Brain microvascular endothelial cell (primary cell): ENCODE data around the gene FAM228B.

Experiments used
- DNase-seq: peaks from one replicate; pipeline ENCODE4 v3.0.0-alpha.2; 2020
- H3K27ac ChIP-seq: fragments of 250-450 bp; sonication (Bioruptor Pico); 2 replicates; pipeline ENCODE4 v1.5.1; 2020; ENCODE audit warnings: mild to moderate bottlenecking, moderate library complexity
- H3K27me3 ChIP-seq: fragments of 250-450 bp; sonication (Bioruptor Pico); replicated peaks from 2 replicates; pipeline ENCODE4 v1.5.1; 2020; ENCODE audit warnings: mild to moderate bottlenecking
- H3K36me3 ChIP-seq: fragments of 250-450 bp; sonication (Bioruptor Pico); replicated peaks from 2 replicates; pipeline ENCODE4 v1.5.1; 2020; ENCODE audit warnings: mild to moderate bottlenecking
- H3K4me3 ChIP-seq: 2 replicates; pipeline ENCODE4 v1.5.1; 2011; ENCODE audit warnings: low read depth, mild to moderate bottlenecking, control low read depth, low read length, moderate library complexity
- in situ Hi-C: cut with HindIII; loops from 2 replicates; pipeline ENCODE4 v1.10.0; 2017; ENCODE audit warnings: low sequenced_read_pairs, low pct_ligation_motif_present
- TF ChIP-seq, protein P1 (sequence below): IDR thresholded peaks from 2 replicates; pipeline ENCODE4 v1.5.1; 2011; ENCODE audit warnings: low read depth, mild to moderate bottlenecking, moderate library complexity, low read length, control low read depth, inconsistent platforms; ENCODE audit errors: missing control alignments

Gene FAM228B

DNA sequence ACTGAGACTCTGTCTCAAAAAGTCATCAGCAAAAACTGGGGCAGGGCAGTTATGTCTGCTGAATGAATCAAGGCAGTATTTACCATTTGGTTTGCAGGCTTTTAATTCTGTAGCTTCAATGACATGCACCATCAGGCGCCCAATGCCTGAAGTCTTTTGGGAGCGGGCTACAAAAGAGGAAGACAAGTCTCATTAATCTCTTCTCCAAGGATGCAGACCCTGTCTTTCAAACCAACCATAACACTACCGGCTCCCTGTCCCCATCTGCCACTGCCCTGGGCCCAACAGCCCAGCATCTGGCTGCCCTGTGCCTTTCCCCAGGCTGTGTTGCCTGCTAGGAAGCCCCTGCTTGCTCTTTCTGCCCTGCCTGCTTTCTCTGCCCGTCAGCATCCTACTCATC, 81.9 kb downstream of the FAM228B start:
- in situ Hi-C loops: no loop called here
- no peak for DNase-seq
- H3K4me3 ChIP-seq: no peak overlapping the region
- H3K36me3 ChIP-seq: no peaks in the 10 kb centered on the region
- H3K27ac ChIP-seq: no peak overlapping the region
- H3K27me3 ChIP-seq: no peaks in the 10 kb centered on the region
- TF ChIP-seq, protein P1, sequence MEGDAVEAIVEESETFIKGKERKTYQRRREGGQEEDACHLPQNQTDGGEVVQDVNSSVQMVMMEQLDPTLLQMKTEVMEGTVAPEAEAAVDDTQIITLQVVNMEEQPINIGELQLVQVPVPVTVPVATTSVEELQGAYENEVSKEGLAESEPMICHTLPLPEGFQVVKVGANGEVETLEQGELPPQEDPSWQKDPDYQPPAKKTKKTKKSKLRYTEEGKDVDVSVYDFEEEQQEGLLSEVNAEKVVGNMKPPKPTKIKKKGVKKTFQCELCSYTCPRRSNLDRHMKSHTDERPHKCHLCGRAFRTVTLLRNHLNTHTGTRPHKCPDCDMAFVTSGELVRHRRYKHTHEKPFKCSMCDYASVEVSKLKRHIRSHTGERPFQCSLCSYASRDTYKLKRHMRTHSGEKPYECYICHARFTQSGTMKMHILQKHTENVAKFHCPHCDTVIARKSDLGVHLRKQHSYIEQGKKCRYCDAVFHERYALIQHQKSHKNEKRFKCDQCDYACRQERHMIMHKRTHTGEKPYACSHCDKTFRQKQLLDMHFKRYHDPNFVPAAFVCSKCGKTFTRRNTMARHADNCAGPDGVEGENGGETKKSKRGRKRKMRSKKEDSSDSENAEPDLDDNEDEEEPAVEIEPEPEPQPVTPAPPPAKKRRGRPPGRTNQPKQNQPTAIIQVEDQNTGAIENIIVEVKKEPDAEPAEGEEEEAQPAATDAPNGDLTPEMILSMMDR: no peak

DNA sequence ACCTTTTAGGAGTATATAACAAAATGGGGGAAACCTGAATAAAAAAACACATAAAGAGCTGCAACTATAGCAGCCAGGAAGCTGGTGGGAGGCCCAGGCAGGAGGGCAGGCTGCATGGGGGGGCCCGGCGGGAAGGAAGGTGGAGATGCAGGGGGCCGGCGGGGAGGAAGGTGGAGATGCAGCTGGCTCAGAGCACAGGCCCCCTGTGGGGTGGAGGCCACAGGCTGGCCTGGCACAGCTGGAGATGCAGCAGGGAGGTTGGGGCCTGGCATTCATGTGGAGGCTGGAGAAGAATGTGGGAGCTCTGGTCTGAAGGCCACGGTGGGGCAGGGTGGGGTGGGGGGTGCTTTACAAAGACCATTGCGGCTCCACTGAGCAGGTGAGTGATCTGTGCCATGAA, 83.0 kb downstream of the FAM228B start:
- no peak for DNase-seq
- Histone ChIP-seq H3K4me3 (no peak overlapping the region), H3K27ac (no peak overlapping the region), H3K27me3 (no peaks in the 10 kb centered on the region), H3K36me3 (peaks cover 4% of the 10 kb centered on the region)
- TF ChIP-seq, protein P1: no peak
- in situ Hi-C loops: no loop called here

DNA sequence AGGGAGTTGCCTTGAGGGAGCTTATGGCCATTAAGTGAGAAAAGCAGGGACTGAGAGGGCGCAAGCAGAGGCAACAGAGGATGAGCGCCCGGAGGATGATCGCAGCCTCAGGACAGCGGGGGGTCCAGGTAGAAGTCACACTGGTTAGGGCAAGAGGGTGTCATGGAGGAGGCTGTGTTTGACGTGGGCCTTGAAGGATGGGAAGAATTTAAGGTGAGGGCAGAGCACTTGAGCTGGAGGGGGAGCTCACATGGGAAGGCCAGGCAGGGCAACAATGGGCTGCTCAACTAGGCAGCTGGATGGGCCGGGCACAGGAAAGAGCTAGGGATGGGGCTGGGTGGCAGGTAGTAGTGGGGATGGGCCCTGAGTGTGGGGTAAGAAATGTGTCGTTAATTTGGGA, 83.4 kb downstream of the FAM228B start:
- no peak overlapping the region for H3K27ac ChIP-seq
- no peak for DNase-seq
- in situ Hi-C loops: no loop called here
- TF ChIP-seq, protein P1: no peak
- H3K36me3 ChIP-seq: peaks cover 6% of the 10 kb centered on the region
- no peaks in the 10 kb centered on the region for H3K27me3 ChIP-seq
- no peak overlapping the region for H3K4me3 ChIP-seq

DNA sequence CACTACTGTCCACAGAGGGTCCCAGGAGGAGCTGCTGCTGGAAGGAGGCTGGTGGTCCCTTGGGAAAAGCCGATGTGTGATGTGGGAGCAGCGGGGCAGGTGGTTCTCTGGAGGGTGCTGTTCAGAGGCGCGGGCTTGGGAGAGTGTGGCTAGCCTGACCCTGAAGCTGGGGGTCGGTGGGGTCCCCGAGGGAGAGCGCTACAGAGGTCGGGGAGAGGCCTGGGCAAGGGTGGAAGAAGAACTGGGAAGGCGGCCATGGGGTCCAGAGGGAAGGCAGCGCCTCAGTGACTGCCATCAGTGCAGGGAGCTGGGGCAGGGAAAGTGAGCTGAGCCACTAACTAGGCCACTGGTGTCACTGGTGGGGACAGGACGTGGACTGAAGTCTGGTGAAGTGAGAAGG, 84.1 kb downstream of the FAM228B start:
- Histone ChIP-seq H3K36me3 (peaks cover 6% of the 10 kb centered on the region), H3K27me3 (no peaks in the 10 kb centered on the region), H3K4me3 (no peak overlapping the region), H3K27ac (no peak overlapping the region)
- TF ChIP-seq, protein P1: no peak
- in situ Hi-C loops: no loop called here
- DNase-seq: no peak

DNA sequence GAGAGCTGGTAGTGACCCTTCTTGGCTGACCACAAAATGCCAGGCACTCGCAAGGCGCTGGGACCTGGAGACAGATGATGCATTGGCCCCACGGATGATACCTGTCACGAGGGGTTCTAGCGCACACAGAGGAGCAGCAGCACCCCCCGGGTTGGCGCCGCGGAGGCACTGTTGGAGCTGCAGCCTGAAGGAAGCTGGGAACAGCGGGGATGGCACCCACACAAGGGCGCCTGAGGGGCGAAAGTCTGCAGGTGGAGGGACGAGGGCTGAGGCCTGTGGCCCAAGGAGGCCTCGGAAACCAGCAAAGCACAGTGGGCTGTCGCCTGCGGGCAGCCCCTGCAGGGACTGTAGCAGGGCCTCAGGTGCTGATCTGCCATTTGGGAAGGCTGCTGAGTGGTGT, 85.2 kb downstream of the FAM228B start:
- no peak for DNase-seq
- in situ Hi-C loops: no loop called here
- TF ChIP-seq, protein P1: no peak
- H3K27me3 ChIP-seq: no peaks in the 10 kb centered on the region
- no peak overlapping the region for H3K4me3 ChIP-seq
- no peak overlapping the region for H3K27ac ChIP-seq
- peaks cover 6% of the 10 kb centered on the region for H3K36me3 ChIP-seq

DNA sequence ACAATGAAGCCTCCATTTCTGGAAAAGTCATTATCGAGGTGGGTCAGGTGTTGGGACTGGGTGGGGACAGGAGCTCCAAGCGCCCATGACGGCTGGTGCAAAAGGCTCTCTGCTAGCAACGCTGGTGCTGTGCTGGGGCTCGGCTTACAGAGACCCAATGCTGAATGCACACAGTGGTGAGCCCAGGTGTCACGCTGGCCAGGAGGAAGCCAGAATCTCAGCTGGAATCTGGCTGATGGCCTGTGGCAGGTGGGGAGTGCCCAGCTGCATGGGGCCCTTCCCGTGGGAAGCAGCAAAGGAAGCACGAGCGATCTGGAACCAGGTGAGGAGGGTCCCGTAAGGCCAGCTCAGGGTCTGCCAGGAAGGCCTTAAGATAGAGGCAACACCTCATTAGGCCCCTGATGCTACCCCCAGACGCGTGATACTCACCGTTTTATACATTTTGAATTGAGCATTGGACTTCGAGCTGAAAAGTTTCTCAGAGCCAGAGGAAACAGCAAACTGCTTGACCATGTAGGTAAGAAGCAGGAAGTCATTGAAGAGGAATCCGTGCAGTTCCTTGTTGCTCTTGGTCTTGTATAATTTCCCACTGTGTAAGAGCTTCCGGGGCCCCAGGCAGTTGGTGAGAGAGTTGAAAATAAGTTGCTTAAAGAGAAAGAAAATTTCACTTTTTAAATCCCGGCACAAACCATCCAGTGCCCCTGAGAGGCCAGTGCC, 86.3 kb downstream of the FAM228B start:
- in situ Hi-C loops: no loop called here
- DNase-seq: no peak
- no peak overlapping the region for H3K27ac ChIP-seq
- TF ChIP-seq, protein P1: no peak
- H3K27me3 ChIP-seq: no peaks in the 10 kb centered on the region
- no peak overlapping the region for H3K4me3 ChIP-seq
- peaks cover 6% of the 10 kb centered on the region for H3K36me3 ChIP-seq
